Spleen (tissue), 11 donors: ENCODE measurements around the gene MYH7B. TPM values are rescaled to one million over a fixed set of nuclear protein-coding genes. Genes with fewer than 3 reads are reported as not detected.

Experiments used
- DNase-seq: peaks from one replicate; pipeline ENCODE4 v3.0.0-alpha.2; 2020
- H3K27ac ChIP-seq, 8 donors: fragments of 200-600 bp; sonication (generic) in 7 of 8; 1 replicate in 4 of 8; 2 replicates in 4 of 8; pipeline versions ENCODE4 v1.5.0 to v1.8.0; 2016 to 2021; ENCODE audit warnings: inconsistent platforms in 4 of 8, mild to moderate bottlenecking in 4 of 8, moderate library complexity in 1 of 8
- H3K27me3 ChIP-seq, 7 donors: fragments of 200-600 bp; sonication (generic) in 6 of 7; replicated peaks in 1 of 7; 1 replicate in 4 of 7; 2 replicates in 3 of 7; pipeline versions ENCODE4 v1.5.0 to v1.8.0; 2016 to 2021; ENCODE audit warnings: inconsistent platforms in 3 of 7, mild to moderate bottlenecking in 1 of 7
- H3K36me3 ChIP-seq, 6 donors: fragments of 200-600 bp; sonication (generic) in 5 of 6; 1 replicate in 4 of 6; 2 replicates in 2 of 6; pipeline versions ENCODE4 v1.5.0 to v1.8.0; 2016 to 2021; ENCODE audit warnings: inconsistent platforms in 2 of 6
- H3K4me1 ChIP-seq, 6 donors: fragments of 200-600 bp; sonication (generic) in 5 of 6; 1 replicate in 3 of 6; 2 replicates in 3 of 6; pipeline versions ENCODE4 v1.5.0 to v1.8.0; 2016 to 2021; ENCODE audit warnings: inconsistent platforms in 3 of 6
- H3K4me3 ChIP-seq, 8 donors: fragments of 200-600 bp; sonication (generic) in 7 of 8; 1 replicate in 4 of 8; 2 replicates in 4 of 8; pipeline versions ENCODE4 v1.5.0 to v1.8.0; 2016 to 2021; ENCODE audit warnings: inconsistent platforms in 4 of 8, mild to moderate bottlenecking in 4 of 8, moderate library complexity in 2 of 8
- H3K9me3 ChIP-seq, 8 donors: fragments of 200-600 bp; sonication (generic) in 7 of 8; 1 replicate in 4 of 8; 2 replicates in 4 of 8; pipeline versions ENCODE4 v1.5.0 to v1.8.0; 2016 to 2021; ENCODE audit warnings: inconsistent platforms in 4 of 8
- POLR2A ChIP-seq, 3 donors: fragments of 450-650 bp; IDR thresholded peaks; one replicate each; pipeline ENCODE4 v1.5.1; 2017; ENCODE audit warnings: antibody characterized with exemption in 3 of 3, mild to moderate bottlenecking in 1 of 3
- POLR2AphosphoS5 ChIP-seq, 3 donors: sonication (generic); formaldehyde crosslinking; IDR thresholded peaks; one replicate each; pipeline ENCODE4 v1.5.1; 2017; ENCODE audit warnings: antibody characterized with exemption in 3 of 3
- WGBS, 5 donors: extraction: QIAGEN DNeasy Blood & Tissue Kit in 3 of 5; methylation state at CpG; one replicate each; pipeline versions ENCODE4 v1.1.5 to v1.1.7; 2013 to 2018; 5-methylcytosine and 5-hydroxymethylcytosine counted together
- intact Hi-C: fragments of 100-400 bp; cut with DNase I; formaldehyde crosslinking; loops from one replicate; pipeline ENCODE4 v1.15.0; 2023; ENCODE audit warnings: low total_unique reads
- polyA plus RNA-seq, 3 donors: library from polyadenylated mRNA; stranded (reverse); fragments of 200-250 nt; gene quantifications; one replicate each; pipeline ENCODE4 v1.2.1, GENCODE V29; 2013
- total RNA-seq, 7 donors: library from RNA; depleted of rRNA in 3 of 7; stranded (reverse); fragments of >200 nt in 3 of 7; fragmentation: NEBNext Ultra II Directional in 4 of 7; extraction: Animal tissue kit (Norgen Biotek cat#: 25700) in 4 of 7; gene quantifications; one replicate each; pipeline versions ENCODE4 v1.1.0 to v1.2.1, GENCODE V29; 2016 to 2021
- TF ChIP-seq, protein P1 (sequence below), 11 experiments: fragments of 200-600 bp in 7 of 11; fragments of 450-650 bp in 4 of 11; sonication (generic) in 4 of 11; IDR thresholded peaks in 8 of 11; conservative IDR thresholded peaks in 3 of 11; 1 replicate in 7 of 11; 2 replicates in 4 of 11; pipeline versions ENCODE4 v1.4.0 to v1.8.0; 2016 to 2021; ENCODE audit warnings: antibody characterized with exemption in 11 of 11, inconsistent platforms in 4 of 11, mild to moderate bottlenecking in 1 of 11
- donor health status: healthy with polysubstance abuse.
- donor health status: DM: no; HTN: no; CAD: no; lungs with moderate emphysema.
- donor health status: DM: no; HTN: no; CAD: no.
- donor health status: Bipolar disorder and iron deficiency.
- donor health status: healthy.
- donor health status: DM: no; HTN: no; CAD: no.
- donor health status: DM: yes; HTN: yes; CAD: no.

Gene MYH7B
- total and polyA plus RNA-seq, 10 donors: 0.09 to 1.7 (median 0.75) TPM

DNA sequence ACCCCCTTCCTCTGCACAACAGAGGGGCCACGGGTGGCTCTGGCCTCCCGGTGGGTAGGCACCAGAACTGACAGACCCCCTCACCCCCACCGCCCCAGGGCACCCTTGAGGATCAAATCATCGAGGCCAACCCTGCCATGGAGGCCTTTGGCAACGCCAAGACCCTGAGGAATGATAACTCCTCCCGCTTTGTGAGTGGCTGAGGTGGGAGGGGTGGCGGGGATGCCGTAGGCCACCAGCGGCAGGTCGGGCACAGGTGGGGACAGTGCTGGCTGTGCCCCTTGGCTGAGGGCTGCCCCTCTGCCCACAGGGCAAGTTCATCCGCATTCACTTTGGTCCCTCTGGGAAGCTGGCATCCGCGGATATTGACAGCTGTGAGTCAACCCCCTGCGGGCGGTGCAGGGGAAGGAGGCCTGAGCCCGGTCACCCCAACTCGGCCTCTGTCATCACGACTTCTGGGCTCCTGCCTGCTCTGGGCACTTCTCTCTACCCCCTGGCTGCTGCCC is 29.1 kb downstream of the MYH7B start:
- WGBS, 5 donors: 74 to 88% (median 78%) methylated on average over 15 to 18 of the region's 18 CpGs
- TF ChIP-seq, protein P1, sequence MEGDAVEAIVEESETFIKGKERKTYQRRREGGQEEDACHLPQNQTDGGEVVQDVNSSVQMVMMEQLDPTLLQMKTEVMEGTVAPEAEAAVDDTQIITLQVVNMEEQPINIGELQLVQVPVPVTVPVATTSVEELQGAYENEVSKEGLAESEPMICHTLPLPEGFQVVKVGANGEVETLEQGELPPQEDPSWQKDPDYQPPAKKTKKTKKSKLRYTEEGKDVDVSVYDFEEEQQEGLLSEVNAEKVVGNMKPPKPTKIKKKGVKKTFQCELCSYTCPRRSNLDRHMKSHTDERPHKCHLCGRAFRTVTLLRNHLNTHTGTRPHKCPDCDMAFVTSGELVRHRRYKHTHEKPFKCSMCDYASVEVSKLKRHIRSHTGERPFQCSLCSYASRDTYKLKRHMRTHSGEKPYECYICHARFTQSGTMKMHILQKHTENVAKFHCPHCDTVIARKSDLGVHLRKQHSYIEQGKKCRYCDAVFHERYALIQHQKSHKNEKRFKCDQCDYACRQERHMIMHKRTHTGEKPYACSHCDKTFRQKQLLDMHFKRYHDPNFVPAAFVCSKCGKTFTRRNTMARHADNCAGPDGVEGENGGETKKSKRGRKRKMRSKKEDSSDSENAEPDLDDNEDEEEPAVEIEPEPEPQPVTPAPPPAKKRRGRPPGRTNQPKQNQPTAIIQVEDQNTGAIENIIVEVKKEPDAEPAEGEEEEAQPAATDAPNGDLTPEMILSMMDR (IDR thresholded peaks at IDR 0.05 in 8 of 11, conservative IDR thresholded peaks at IDR 0.05 in 3 of 11): no peak
- TF ChIP-seq POLR2AphosphoS5 (IDR thresholded peaks at IDR 0.05): peak in 1 of 3 donors; percentile 25
- H3K27me3 ChIP-seq: peaks cover 0 to 52% (median 0%) of the 10 kb centered on the region in 7 donors
- no peaks in the 10 kb centered on the region for H3K36me3 ChIP-seq
- intact Hi-C loops: no loop called here
- no peak overlapping the region for H3K27ac ChIP-seq
- no peak overlapping the region for H3K4me3 ChIP-seq
- no peak for DNase-seq
- no peaks in the 10 kb centered on the region for H3K9me3 ChIP-seq
- H3K4me1 ChIP-seq: peaks cover 0 to 6% (median 2%) of the 10 kb centered on the region in 6 donors

DNA sequence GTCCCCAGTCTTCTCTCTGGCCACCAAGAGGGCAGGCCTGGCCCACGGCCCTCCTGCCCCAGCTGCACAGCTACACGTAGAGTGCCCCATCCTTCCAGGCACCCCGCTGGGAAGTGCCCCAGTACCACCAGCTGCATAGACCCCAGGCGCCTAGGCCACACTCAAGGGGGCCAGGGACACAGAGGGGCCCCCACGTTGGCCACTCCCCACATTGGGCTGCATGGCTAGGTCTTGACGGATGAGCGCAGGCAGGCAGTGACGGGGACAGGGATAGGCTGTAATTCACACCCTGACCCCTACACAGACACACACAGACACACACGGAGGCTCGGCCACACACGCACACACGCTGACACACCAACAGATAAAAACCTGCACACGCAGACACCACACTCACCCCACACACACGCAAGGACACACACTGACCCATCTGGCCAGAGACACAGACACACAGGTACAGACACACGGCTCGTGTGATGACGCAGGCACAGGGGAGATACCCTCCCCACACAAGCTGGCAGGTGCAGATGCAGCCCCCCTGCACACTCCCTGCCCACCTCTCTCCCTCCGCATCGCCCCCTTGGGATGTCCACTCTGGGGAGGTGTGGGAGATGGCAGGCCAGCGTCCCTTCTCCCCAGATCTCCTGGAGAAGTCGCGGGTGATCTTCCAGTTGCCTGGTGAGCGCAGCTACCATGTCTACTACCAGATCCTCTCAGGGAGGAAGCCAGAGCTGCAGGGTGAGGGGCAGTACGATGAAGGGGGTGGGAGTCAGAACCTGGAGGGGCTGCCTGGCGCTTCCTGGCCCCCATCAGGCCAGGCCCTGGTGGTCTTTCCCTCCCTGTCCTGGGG is 30.0 kb downstream of the MYH7B start:
- H3K9me3 ChIP-seq: no peaks in the 10 kb centered on the region
- TF ChIP-seq, protein P1 (IDR thresholded peaks at IDR 0.05 in 8 of 11, conservative IDR thresholded peaks at IDR 0.05 in 3 of 11): no peak
- TF ChIP-seq POLR2A (IDR thresholded peaks at IDR 0.05) (no peak), POLR2AphosphoS5 (IDR thresholded peaks at IDR 0.05) (peak in 2 of 3 donors; percentile 19 to 37)
- H3K27ac ChIP-seq: no peak overlapping the region
- peaks cover 0 to 6% (median 0%) of the 10 kb centered on the region in 6 donors for H3K36me3 ChIP-seq
- 72 to 86% (median 80%) methylated on average over 16 to 25 of the region's 25 CpGs for WGBS, 5 donors
- no peak for DNase-seq
- H3K4me1 ChIP-seq: peaks cover 0 to 6% (median 2%) of the 10 kb centered on the region in 6 donors
- peaks cover 0 to 43% (median 0%) of the 10 kb centered on the region in 7 donors for H3K27me3 ChIP-seq
- intact Hi-C loops: no loop called here
- H3K4me3 ChIP-seq: no peak overlapping the region

DNA sequence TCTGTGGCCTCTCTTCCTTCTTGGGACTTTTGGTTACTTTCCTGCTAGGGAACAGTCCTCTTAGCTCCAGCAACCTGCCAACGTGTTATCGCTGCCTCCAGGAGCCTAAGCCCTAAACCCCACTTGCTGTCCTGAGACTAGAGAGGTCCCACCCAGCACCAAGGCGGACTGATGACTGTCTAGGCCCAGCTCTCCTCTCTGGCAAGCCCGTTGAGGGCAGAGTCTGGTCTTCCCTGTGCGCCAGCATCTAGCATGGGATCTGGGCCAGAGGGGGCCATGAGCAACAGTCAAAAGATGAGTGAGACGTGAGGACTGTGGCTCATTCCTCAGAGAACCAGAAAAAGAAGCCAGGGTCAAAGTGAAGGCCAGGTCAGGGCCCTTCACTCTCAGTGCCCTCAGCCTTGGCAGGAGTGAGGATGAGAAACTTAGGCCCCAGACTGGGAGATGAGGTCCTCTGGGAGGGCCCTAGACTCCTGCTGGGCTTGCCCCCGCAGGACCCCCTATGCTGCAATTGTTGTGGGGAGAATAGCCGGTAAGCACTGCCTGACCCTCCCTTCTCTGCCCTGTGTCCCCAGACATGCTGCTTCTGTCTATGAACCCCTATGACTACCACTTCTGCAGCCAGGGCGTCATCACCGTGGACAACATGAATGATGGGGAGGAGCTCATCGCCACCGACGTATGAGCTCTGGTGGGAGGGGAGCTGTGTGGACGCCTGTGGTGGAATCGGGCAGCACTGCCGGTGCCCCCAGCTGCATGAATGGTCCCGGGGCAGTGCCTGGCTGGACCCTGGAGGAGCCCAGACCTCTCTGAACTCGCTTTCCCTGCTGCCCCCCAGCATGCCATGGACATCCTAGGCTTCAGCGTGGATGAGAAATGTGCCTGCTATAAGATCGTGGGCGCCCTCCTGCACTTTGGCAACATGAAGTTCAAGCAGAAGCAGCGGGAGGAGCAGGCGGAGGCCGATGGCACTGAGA is 30.9 kb downstream of the MYH7B start:
- intact Hi-C loops: no loop called here

More for the DNA sequence above, 30.9 kb downstream of the MYH7B start:
- TF ChIP-seq POLR2AphosphoS5 (IDR thresholded peaks at IDR 0.05): no peak
- no peak for TF ChIP-seq POLR2A (IDR thresholded peaks at IDR 0.05)
- TF ChIP-seq, protein P1 (IDR thresholded peaks at IDR 0.05 in 8 of 11, conservative IDR thresholded peaks at IDR 0.05 in 3 of 11): no peak
- H3K36me3 ChIP-seq: peaks cover 0 to 15% (median 0%) of the 10 kb centered on the region in 6 donors
- peaks cover 0 to 35% (median 0%) of the 10 kb centered on the region in 7 donors for H3K27me3 ChIP-seq
- no peak for DNase-seq
- peaks cover 0 to 6% (median 2%) of the 10 kb centered on the region in 6 donors for H3K4me1 ChIP-seq
- no peaks in the 10 kb centered on the region for H3K9me3 ChIP-seq
- WGBS, 5 donors: 71 to 80% (median 75%) methylated on average over 17 to 24 of the region's 24 CpGs
- no peak overlapping the region for H3K27ac ChIP-seq
- no peak overlapping the region for H3K4me3 ChIP-seq
